ENCODE results near the gene KIF20A. TPM values are rescaled to one million over a fixed set of nuclear protein-coding genes. Genes with fewer than 3 reads are reported as not detected.
"Not testable (repeated sequence)": the region's sequence is repeated elsewhere in the genome, so short reads cannot be mapped to it uniquely, and the experiment has no call there.

KIF20A gene
- total RNA-seq, 1 donor from 2014 or later, result not detected

DNA sequence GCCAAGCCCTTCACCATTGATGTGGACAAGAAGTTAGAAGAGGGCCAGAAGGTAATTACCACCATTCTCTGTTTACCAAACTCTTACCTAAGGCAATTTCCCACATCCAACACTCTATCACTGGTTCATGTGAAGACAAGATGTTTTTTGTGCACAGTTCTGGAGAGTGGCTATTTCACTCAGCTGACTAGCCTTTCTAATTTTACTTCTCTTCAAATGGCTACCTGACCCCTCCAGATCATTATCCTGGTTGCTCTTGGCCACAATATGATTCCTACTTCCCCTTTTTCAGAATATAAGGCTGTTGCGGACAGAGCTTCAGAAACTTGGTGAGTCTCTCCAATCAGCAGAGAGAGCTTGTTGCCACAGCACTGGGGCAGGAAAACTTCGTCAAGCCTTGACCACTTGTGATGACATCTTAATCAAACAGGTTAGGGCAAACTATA, 7.1 kb downstream of the KIF20A start:
- Histone ChIP-seq H3K9me3 (no peaks in the 10 kb centered on the region), H3K27me3 (no peaks in the 10 kb centered on the region), H3K27ac (no peak overlapping the region), H3K4me3 (no peak overlapping the region), H3K4me1 (no peaks in the 10 kb centered on the region), H3K36me3 (peaks cover 47 to 61% of the 10 kb centered on the region in 2 donors)
- no peak for DNase-seq (ENCODE audit: low spot score in 2 of 2)
- intact Hi-C loops (cut with DNase I), result no loop called here
- TF ChIP-seq, protein P1, sequence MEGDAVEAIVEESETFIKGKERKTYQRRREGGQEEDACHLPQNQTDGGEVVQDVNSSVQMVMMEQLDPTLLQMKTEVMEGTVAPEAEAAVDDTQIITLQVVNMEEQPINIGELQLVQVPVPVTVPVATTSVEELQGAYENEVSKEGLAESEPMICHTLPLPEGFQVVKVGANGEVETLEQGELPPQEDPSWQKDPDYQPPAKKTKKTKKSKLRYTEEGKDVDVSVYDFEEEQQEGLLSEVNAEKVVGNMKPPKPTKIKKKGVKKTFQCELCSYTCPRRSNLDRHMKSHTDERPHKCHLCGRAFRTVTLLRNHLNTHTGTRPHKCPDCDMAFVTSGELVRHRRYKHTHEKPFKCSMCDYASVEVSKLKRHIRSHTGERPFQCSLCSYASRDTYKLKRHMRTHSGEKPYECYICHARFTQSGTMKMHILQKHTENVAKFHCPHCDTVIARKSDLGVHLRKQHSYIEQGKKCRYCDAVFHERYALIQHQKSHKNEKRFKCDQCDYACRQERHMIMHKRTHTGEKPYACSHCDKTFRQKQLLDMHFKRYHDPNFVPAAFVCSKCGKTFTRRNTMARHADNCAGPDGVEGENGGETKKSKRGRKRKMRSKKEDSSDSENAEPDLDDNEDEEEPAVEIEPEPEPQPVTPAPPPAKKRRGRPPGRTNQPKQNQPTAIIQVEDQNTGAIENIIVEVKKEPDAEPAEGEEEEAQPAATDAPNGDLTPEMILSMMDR (IDR thresholded peaks at IDR 0.05), result no peak

DNA sequence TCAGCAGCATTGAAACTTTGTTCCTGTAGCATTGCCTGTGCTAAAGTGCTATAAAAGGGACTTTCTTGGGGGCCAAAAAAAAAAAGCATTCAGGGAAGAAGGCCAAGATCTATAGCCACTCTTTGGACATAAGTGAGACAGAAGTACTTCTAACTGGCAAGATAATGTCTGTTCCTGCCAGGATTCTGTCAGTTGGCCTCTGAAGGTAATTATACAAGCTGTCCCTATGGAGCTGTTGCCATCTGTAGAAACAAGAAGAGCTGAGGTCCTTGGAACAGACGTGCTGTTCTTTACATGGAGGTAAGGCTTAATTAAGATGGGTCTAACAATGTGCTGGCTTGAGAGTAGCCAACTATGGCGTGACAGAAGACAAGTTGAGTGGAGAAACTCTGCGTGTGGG, 9.7 kb downstream of the KIF20A start:
- TF ChIP-seq, protein P1 (IDR thresholded peaks at IDR 0.05), result no peak
- intact Hi-C loops (cut with DNase I), result no loop called here
- Histone ChIP-seq H3K36me3 (peaks cover 73 to 84% of the 10 kb centered on the region in 2 donors), H3K4me1 (no peaks in the 10 kb centered on the region), H3K27ac (no peak overlapping the region), H3K4me3 (no peak overlapping the region), H3K9me3 (no peaks in the 10 kb centered on the region), H3K27me3 (no peaks in the 10 kb centered on the region)
- no peak for DNase-seq (ENCODE audit: low spot score in 2 of 2)

DNA sequence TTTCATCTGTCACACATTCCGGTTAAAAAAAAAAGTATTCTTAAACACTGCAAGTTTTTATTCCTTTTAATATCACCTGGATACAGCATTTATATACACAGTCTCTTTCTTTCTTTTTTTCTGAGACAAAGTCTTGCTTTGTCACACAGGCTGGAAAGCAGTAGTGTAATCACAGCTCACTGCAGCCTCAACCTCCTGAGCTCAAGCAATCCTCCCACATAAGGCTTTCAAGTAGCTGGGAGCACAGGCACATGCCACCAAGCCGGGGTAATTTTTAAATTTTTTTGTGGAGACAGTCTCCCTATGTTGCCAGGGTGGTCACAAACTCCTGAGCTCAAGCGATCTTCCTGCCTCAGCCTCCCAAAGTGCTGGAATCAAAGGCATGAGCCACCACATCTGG, 13.9 kb downstream of the KIF20A start:
- H3K4me3 ChIP-seq, result no peak overlapping the region
- H3K27ac ChIP-seq, result no peak overlapping the region
- peaks cover 60 to 84% of the 10 kb centered on the region in 2 donors for H3K36me3 ChIP-seq
- no peaks in the 10 kb centered on the region for H3K9me3 ChIP-seq
- intact Hi-C loops (cut with DNase I), result no loop called here
- H3K4me1 ChIP-seq, result no peaks in the 10 kb centered on the region
- no peaks in the 10 kb centered on the region for H3K27me3 ChIP-seq
- DNase-seq (ENCODE audit: low spot score in 2 of 2), result no peak
- TF ChIP-seq, protein P1 (IDR thresholded peaks at IDR 0.05), result no peak

DNA sequence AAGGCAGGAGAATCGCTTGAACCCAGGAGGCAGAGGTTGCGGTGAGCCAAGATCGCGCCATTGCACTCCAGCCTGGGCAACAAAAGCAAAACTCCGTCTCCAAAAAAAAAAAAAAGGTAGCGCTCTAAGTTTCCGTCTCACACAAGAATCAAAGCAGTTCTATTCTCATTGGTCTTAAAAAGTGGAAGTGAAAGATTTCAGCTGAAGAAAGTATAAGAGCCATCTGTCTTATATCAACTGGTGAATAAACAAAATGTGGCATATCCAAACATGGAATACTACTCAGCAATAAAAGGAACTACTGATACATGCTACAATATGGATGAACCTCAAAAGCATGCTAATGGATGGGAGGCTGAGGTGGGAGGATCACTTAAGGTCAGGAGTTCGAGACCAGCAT, 14.9 kb downstream of the KIF20A start:
- intact Hi-C loops (cut with DNase I); H3K27ac ChIP-seq; DNase-seq (ENCODE audit: low spot score in 2 of 2); H3K4me3 ChIP-seq; H3K27me3 ChIP-seq; H3K4me1 ChIP-seq; H3K9me3 ChIP-seq: not testable (repeated sequence)
- H3K36me3 ChIP-seq, result peaks cover 60 to 84% of the 10 kb centered on the region in 2 donors

DNA sequence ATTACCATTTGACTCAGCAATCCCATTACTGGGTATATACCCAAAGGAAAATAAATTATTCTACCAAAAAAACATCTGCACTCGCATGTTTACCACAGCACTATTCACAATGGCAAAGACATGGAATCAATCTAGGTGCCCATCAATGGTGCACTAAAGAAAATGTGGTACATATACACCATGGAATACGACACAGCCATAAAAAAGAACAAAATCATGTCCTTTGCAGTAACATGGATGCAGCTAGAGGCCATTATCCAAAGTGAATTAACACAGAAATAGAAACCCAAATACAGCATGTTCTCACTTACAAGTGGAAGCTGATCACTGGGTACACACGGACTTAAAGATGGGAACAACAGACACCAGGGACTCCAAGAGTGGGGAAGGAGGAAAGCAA, 32.1 kb downstream of the KIF20A start:
- Histone ChIP-seq H3K9me3 (no peaks in the 10 kb centered on the region), H3K27me3 (no peaks in the 10 kb centered on the region), H3K27ac (no peak overlapping the region), H3K4me1 (peaks cover 0 to 8% of the 10 kb centered on the region in 2 donors), H3K4me3 (no peak overlapping the region), H3K36me3 (peaks cover 0 to 12% of the 10 kb centered on the region in 2 donors)
- TF ChIP-seq, protein P1 (IDR thresholded peaks at IDR 0.05), result no peak
- intact Hi-C loops (cut with DNase I), result loop anchor here (5.0 kb wide), 2 partner anchors 126 to 141 kb away; partner anchors contain the start of genes FAM53C and KDM3B
- DNase-seq (ENCODE audit: low spot score in 2 of 2), result no peak

DNA sequence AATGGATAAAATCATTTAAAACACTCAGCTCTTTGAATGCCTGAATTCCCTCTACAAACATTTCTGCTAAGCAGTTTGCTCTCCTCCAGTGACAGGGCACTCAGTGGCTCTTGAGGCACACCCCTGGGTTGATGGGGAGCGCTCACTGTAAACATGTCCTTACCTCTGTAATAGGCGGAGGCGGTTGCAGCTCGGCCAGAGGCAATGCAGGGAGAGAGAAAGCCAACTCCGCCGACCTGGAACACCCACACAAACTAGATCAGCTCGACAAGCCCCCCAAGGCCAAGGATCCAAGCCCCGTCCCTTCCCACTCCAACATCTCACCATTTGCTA, 33.9 kb downstream of the KIF20A start:
- peaks cover 0 to 8% of the 10 kb centered on the region in 2 donors for H3K36me3 ChIP-seq
- H3K4me3 ChIP-seq, result peak overlapping the region; percentile 73 to 95
- TF ChIP-seq, protein P1 (IDR thresholded peaks at IDR 0.05), result no peak
- H3K27ac ChIP-seq, result peak overlapping the region; percentile 60 to 72
- H3K4me1 ChIP-seq, result peaks cover 0 to 8% of the 10 kb centered on the region in 2 donors
- intact Hi-C loops (cut with DNase I), result loop anchor here (2.0 to 5.0 kb wide), 3 partner anchors 34 to 140 kb away; partner anchors contain the start of genes BRD8, FAM53C, KDM3B and KIF20A
- H3K9me3 ChIP-seq, result no peaks in the 10 kb centered on the region
- no peaks in the 10 kb centered on the region for H3K27me3 ChIP-seq
- no peak for DNase-seq (ENCODE audit: low spot score in 2 of 2)

All from ascending aorta (tissue), 2 donors.